Measurements from ENCODE around the gene CCDC71. TPM values are rescaled to one million over a fixed set of nuclear protein-coding genes. Genes with fewer than 3 reads are reported as not detected.
A peak's percentile ranks its signal among the peaks of the same experiment; 100 is the strongest.

CCDC71 gene
- total RNA-seq, 1 experiment from 2014 or later: 36.4 TPM

- Histone ChIP-seq H3K9me3 (no peaks in the 10 kb centered on the region), H3K36me3 (peaks cover 6% of the 10 kb centered on the region), H3K4me3 (no peak overlapping the region), H3K27me3 (no peaks in the 10 kb centered on the region)
- no peak for DNase-seq
Measured at GRCh38 chr3:49122022-49122421, 44.1 kb downstream of the CCDC71 start.

- H3K4me3 ChIP-seq: peak overlapping the region; percentile 70
- no peak for DNase-seq
- H3K9me3 ChIP-seq: no peaks in the 10 kb centered on the region
- peaks cover 6% of the 10 kb centered on the region for H3K36me3 ChIP-seq
- H3K27me3 ChIP-seq: no peaks in the 10 kb centered on the region
Measured at GRCh38 chr3:49121132-49121736, 44.9 kb downstream of the CCDC71 start.

- DNase-seq: peak; percentile 90
- peaks cover 6% of the 10 kb centered on the region for H3K36me3 ChIP-seq
Measured at GRCh38 chr3:49120438-49121131, 45.5 kb downstream of the CCDC71 start, which contains the start of gene USP19. Gene USP19 (minus strand): TSS chr3:49120823. CDS start chr3:49119145, 1,678 bp downstream.

GRCh38 chr3:49120096-49120437 lies 46.1 kb downstream of the CCDC71 start:
- no peaks in the 10 kb centered on the region for H3K27me3 ChIP-seq
- peak overlapping the region; percentile 70 for H3K4me3 ChIP-seq
- peaks cover 6% of the 10 kb centered on the region for H3K36me3 ChIP-seq
- DNase-seq: no peak
- H3K9me3 ChIP-seq: no peaks in the 10 kb centered on the region

More at GRCh38 chr3:49120438-49121131, 45.5 kb downstream of the CCDC71 start, which contains the start of gene USP19:
- Histone ChIP-seq H3K9me3 (no peaks in the 10 kb centered on the region), H3K27me3 (no peaks in the 10 kb centered on the region), H3K4me3 (peak within 1 kb of the TSS; percentile 70)

- H3K27me3 ChIP-seq: no peaks in the 10 kb centered on the region
- H3K4me3 ChIP-seq: peak overlapping the region; percentile 70
- peak; percentile 25 for DNase-seq
- no peaks in the 10 kb centered on the region for H3K9me3 ChIP-seq
- H3K36me3 ChIP-seq: peaks cover 6% of the 10 kb centered on the region
Measured at GRCh38 chr3:49119439-49119838, 46.7 kb downstream of the CCDC71 start.

GRCh38 chr3:49119036-49119435 lies 47.1 kb downstream of the CCDC71 start:
- peaks cover 6% of the 10 kb centered on the region for H3K36me3 ChIP-seq
- H3K4me3 ChIP-seq: peak overlapping the region; percentile 70
- no peak for DNase-seq
- H3K9me3 ChIP-seq: no peaks in the 10 kb centered on the region
- H3K27me3 ChIP-seq: no peaks in the 10 kb centered on the region

Other genes starting within 250 kb of the CCDC71 start
- 76.4 and 113 TPM in 2 replicates for gene ARIH2, start 247.5 kb downstream of the CCDC71 start, total RNA-seq (2014; rRNA removed; shearing (Covaris generic); ENCODE audit: low replicate concordance)
- gene P4HTM, start 176.1 kb downstream of the CCDC71 start, total RNA-seq (2014; rRNA removed; shearing (Covaris generic); ENCODE audit: low replicate concordance): not detected in 2 replicates
- gene WDR6, start 158.9 kb downstream of the CCDC71 start, total RNA-seq (2014; rRNA removed; shearing (Covaris generic); ENCODE audit: low replicate concordance): 72.7 and 77.2 TPM in 2 replicates
- gene DALRD3, start 147.8 kb downstream of the CCDC71 start, total RNA-seq (2014; rRNA removed; shearing (Covaris generic); ENCODE audit: low replicate concordance): 15.9 and 18.6 TPM in 2 replicates
- 37.8 and 91.3 TPM in 2 replicates for gene NDUFAF3, start 144.2 kb downstream of the CCDC71 start, total RNA-seq (2014; rRNA removed; shearing (Covaris generic); ENCODE audit: low replicate concordance)
- 304 and 356 TPM in 2 replicates for gene IMPDH2, start 136.9 kb downstream of the CCDC71 start, total RNA-seq (2014; rRNA removed; shearing (Covaris generic); ENCODE audit: low replicate concordance)
- gene QRICH1, start 72.3 kb downstream of the CCDC71 start, total RNA-seq (2014; rRNA removed; shearing (Covaris generic); ENCODE audit: low replicate concordance): 69.4 and 77.3 TPM in 2 replicates
- 97.3 and 152 TPM in 2 replicates for gene QARS1, start 61.6 kb downstream of the CCDC71 start, total RNA-seq (2014; rRNA removed; shearing (Covaris generic); ENCODE audit: low replicate concordance)
- 31.5 and 120 TPM in 2 replicates for gene USP19, start 45.5 kb downstream of the CCDC71 start, total RNA-seq (2014; rRNA removed; shearing (Covaris generic); ENCODE audit: low replicate concordance)
- 32.7 and 99.4 TPM in 2 replicates for gene LAMB2, start 33.3 kb downstream of the CCDC71 start, total RNA-seq (2014; rRNA removed; shearing (Covaris generic); ENCODE audit: low replicate concordance)
- 7.6 and 8.8 TPM in 2 replicates for gene KLHDC8B, start 5.3 kb upstream of the CCDC71 start, total RNA-seq (2014; rRNA removed; shearing (Covaris generic); ENCODE audit: low replicate concordance)
- 1.4 and 2.7 TPM in 2 replicates for gene C3orf62, start 110.9 kb upstream of the CCDC71 start, total RNA-seq (2014; rRNA removed; shearing (Covaris generic); ENCODE audit: low replicate concordance)
- gene USP4, start 173.7 kb upstream of the CCDC71 start, total RNA-seq (2014; rRNA removed; shearing (Covaris generic); ENCODE audit: low replicate concordance): 22.7 and 30.3 TPM in 2 replicates
- 74.0 and 247 TPM in 2 replicates for gene GPX1, start 192.0 kb upstream of the CCDC71 start, total RNA-seq (2014; rRNA removed; shearing (Covaris generic); ENCODE audit: low replicate concordance)
- gene RHOA, start 245.6 kb upstream of the CCDC71 start, total RNA-seq (2014; rRNA removed; shearing (Covaris generic); ENCODE audit: low replicate concordance): 495 and 617 TPM in 2 replicates
- 22.3 and 22.6 TPM in 2 replicates for gene TCTA, start 246.1 kb upstream of the CCDC71 start, total RNA-seq (2014; rRNA removed; shearing (Covaris generic); ENCODE audit: low replicate concordance)

Measured in MG63 (cell line).